NB4 (cell line): ENCODE data around the gene USP44.

Source experiments
- CTCF ChIP-seq: IDR thresholded peaks from one replicate; pipeline ENCODE4 v1.5.1; 2012; ENCODE audit warnings: low read depth, low read length
- MAX ChIP-seq: IDR thresholded peaks from 2 replicates; pipeline ENCODE4 v1.6.1; 2011; ENCODE audit warnings: low read depth, low read length

- no peak for TF ChIP-seq CTCF
- TF ChIP-seq MAX = no peak
Measured at GRCh38 chr12:95513599-95513998, 37.7 kb downstream of the USP44 start.
